ENCODE data around the gene BRINP1.

GRCh38 chr9:119357336-119358096 lies 11.7 kb downstream of the BRINP1 start:
- TF ChIP-seq GATA3 (IDR thresholded peaks at IDR 0.05; ENCODE audit: low read depth, low read length) = no peak
- TF ChIP-seq GATA2 (IDR thresholded peaks at IDR 0.05; ENCODE audit: low read depth, low read length) = no peak
